Mammary microvascular endothelial cell (primary cell): ENCODE results near the gene TPD52L1. TPM values are rescaled to one million over a fixed set of nuclear protein-coding genes. Genes with fewer than 3 reads are reported as not detected.

ENCODE experiments used
- total RNA-seq: library from RNA; depleted of rRNA; stranded (reverse); fragments of >200 nt; gene quantifications from 2 replicates; pipeline ENCODE4 v1.2.3, GENCODE V29; 2015

Gene TPD52L1
- total RNA-seq = 5.5 and 7.0 TPM in 2 replicates

GRCh38 chr6:125153391-125154117, at the start of gene TPD52L1:
TSS of gene TPD52L1 (plus strand) at chr6:125153773. CDS start at chr6:125153952, 179 bp downstream.

GRCh38 chr6:125301435-125302391, 148.1 kb downstream of the TPD52L1 start, which contains the start of gene HDDC2:
TSS of gene HDDC2 (minus strand) at chr6:125301967. CDS start at chr6:125301932, 35 bp downstream.

Other genes starting within 250 kb of the TPD52L1 start
- gene RNF217, start 191.3 kb upstream of the TPD52L1 start, total RNA-seq = 7.3 and 13.2 TPM in 2 replicates
- 20.0 and 24.2 TPM in 2 replicates for gene HDDC2, start 148.2 kb downstream of the TPD52L1 start, total RNA-seq